GM23248 (cell line): ENCODE data around the gene OSBPL5. TPM values are rescaled to one million over a fixed set of nuclear protein-coding genes. Genes with fewer than 3 reads are reported as not detected.

Experiments used
- DNase-seq: peaks from one replicate; pipeline ENCODE4 v3.0.0-alpha.2; 2015
- H2AFZ ChIP-seq: fragments of 200-600 bp; sonication (generic); 2 replicates; pipeline ENCODE4 v1.6.1; 2016; ENCODE audit warnings: antibody characterized with exemption
- H3F3A ChIP-seq: fragments of 200-600 bp; sonication (generic); 2 replicates; pipeline ENCODE4 v1.6.1; 2016; ENCODE audit warnings: mild to moderate bottlenecking, antibody characterized with exemption, mixed run types; ENCODE audit not compliant: insufficient read depth
- H3K27ac ChIP-seq: fragments of 200-600 bp; sonication (generic); 2 replicates; pipeline ENCODE4 v1.5.1; 2016; ENCODE audit warnings: mild to moderate bottlenecking
- H3K27me3 ChIP-seq: fragments of 200-600 bp; sonication (generic); replicated peaks from 2 replicates; pipeline ENCODE4 v1.6.1; 2016; ENCODE audit warnings: mild to moderate bottlenecking; ENCODE audit not compliant: insufficient read depth
- H3K36me3 ChIP-seq: fragments of 200-600 bp; sonication (generic); 2 replicates; pipeline ENCODE4 v1.6.1; 2016; ENCODE audit warnings: low read depth, mild to moderate bottlenecking
- H3K4me1 ChIP-seq: fragments of 200-600 bp; sonication (generic); 2 replicates; pipeline ENCODE4 v1.6.1; 2016; ENCODE audit warnings: mild to moderate bottlenecking; ENCODE audit not compliant: insufficient read depth
- H3K4me2 ChIP-seq: fragments of 200-600 bp; sonication (generic); one replicate; pipeline ENCODE4 v1.6.1; 2016; ENCODE audit warnings: mild to moderate bottlenecking; ENCODE audit not compliant: unreplicated experiment
- H3K4me3 ChIP-seq: fragments of 200-600 bp; sonication (generic); 2 replicates; pipeline ENCODE4 v1.5.1; 2016; ENCODE audit warnings: mild to moderate bottlenecking
- H3K79me2 ChIP-seq: fragments of 200-600 bp; sonication (generic); 2 replicates; pipeline ENCODE4 v1.6.1; 2016; ENCODE audit warnings: mild to moderate bottlenecking; ENCODE audit not compliant: insufficient read depth
- H3K9ac ChIP-seq: fragments of 200-600 bp; sonication (generic); 2 replicates; pipeline ENCODE4 v1.6.1; 2016; ENCODE audit warnings: mild to moderate bottlenecking
- H3K9me2 ChIP-seq: fragments of 200-600 bp; sonication (generic); 2 replicates; pipeline ENCODE4 v1.6.1; 2016; ENCODE audit warnings: mixed run types, mild to moderate bottlenecking, moderate library complexity; ENCODE audit not compliant: insufficient read depth
- H3K9me3 ChIP-seq: fragments of 200-600 bp; sonication (generic); one replicate; pipeline ENCODE4 v1.6.1; 2017; ENCODE audit warnings: low read depth
- H4K20me1 ChIP-seq: fragments of 200-600 bp; sonication (generic); 2 replicates; pipeline ENCODE4 v1.6.0; 2016; ENCODE audit not compliant: insufficient read depth
- EZH2 ChIP-seq: fragments of 200-600 bp; sonication (generic); IDR thresholded peaks from 2 replicates; pipeline ENCODE4 v1.6.1; 2018; ENCODE audit warnings: antibody characterized with exemption, mild to moderate bottlenecking; ENCODE audit not compliant: insufficient read depth, poor library complexity, severe bottlenecking
- EZH2phosphoT487 ChIP-seq: fragments of 200-600 bp; sonication (generic); IDR thresholded peaks from 2 replicates; pipeline ENCODE4 v1.6.1; 2018; ENCODE audit warnings: antibody characterized with exemption, moderate library complexity, mild to moderate bottlenecking, low read depth; ENCODE audit not compliant: insufficient read depth
- WGBS, 2 experiments: methylation state at CpG; one replicate each; pipeline ENCODE4 v1.1.6; 2015 to 2017; ENCODE audit warnings: low lambda C conversion rate in 2 of 2, low coverage in 1 of 2; ENCODE audit errors: missing lambda C conversion rate in 2 of 2; 5-methylcytosine and 5-hydroxymethylcytosine counted together
- in situ Hi-C: fragments of 300-500 bp; cut with MboI; formaldehyde crosslinking; loops from 2 replicates; pipeline ENCODE4 v1.15.0; 2020
- polyA plus RNA-seq: library from polyadenylated mRNA; unstranded; fragments of >200 nt; fragmentation: Nextera tagmentation; extraction: Ambion mirVana; gene quantifications from 2 replicates; pipeline ENCODE4 v1.2.1, GENCODE V29; 2016
- total RNA-seq: library from RNA; depleted of rRNA; stranded (reverse); fragments of >200 nt; shearing (Covaris generic); gene quantifications from 2 replicates; pipeline ENCODE4 v1.2.3, GENCODE V29; 2014

OSBPL5 gene
- total and polyA plus RNA-seq, 2 experiments from 2014 or later: 27.9 to 57.6 TPM

DNA sequence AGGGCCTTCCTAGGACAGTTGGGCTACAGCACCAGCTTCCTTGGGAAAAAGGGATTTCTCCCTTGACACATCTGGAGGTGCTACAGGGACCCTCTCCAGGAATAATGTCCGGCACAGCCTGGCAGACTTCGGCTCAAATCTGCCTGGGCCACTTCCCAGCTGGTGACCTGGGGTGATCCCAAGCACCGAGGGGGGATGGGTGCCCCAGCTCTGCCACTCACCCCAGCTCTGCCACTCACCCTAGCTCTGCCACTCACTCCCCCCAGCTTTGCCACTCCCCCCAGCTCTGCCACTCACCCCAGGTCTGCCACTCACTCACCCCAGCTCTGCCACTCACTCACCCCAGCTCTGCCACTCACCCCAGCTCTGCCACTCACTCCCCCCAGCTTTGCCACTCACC, 9.9 kb downstream of the OSBPL5 start:
- Histone ChIP-seq H3K4me2 (peak overlapping the region; percentile 65), H3K36me3 (no peaks in the 10 kb centered on the region), H4K20me1 (no peaks in the 10 kb centered on the region; the same call in 1 of the 2 replicates), H3K79me2 (peaks cover 99% of the 10 kb centered on the region), H3K27me3 (no peaks in the 10 kb centered on the region), H3K9me3 (no peaks in the 10 kb centered on the region), H3K9ac (peak overlapping the region; percentile 76), H3K4me1 (peaks cover 59% of the 10 kb centered on the region), H2AFZ (no peak overlapping the region), H3K4me3 (peak overlapping the region; percentile 0; the same call in 1 of the 2 replicates), H3F3A (0 out of 2 replicates have a peak, but pooled peaks cover 9% of the 10 kb centered on the region), H3K27ac (peak overlapping the region; percentile 74), H3K9me2 (no peaks in the 10 kb centered on the region)
- in situ Hi-C loops: no loop called here
- WGBS, 2 experiments: 35 to 49% methylated on average over 3 of the region's 3 CpGs
- TF ChIP-seq EZH2phosphoT487 (no peak), EZH2 (no peak)
- DNase-seq: no peak

DNA sequence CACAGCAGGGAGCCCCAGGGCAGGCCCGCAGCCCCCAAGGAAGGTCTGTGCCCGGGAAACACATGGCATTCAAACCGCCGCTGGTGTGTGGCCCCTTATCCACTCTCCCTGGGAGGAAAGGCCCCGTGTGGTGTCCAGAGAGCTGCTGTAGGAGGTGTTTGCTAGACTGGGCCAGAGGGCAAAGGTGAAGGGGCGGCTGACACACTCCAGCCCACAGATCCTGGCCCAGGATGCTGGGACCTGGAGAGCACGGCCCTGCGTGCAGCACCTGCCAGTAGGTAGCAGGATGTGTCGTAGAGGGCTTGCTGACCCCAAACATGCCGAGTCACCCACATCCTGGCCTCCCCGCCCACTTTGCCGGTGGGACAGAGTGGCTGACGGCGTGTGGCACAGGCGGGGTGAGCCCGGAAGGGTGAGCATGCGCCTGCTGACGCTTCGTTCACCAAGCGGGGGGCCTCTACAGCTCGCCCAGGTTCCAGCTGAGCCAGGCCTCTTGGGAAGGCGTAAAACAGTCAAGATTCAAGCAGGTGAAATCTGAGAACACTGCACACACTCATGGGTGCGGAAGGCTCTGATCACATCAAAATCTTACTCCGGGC, 11.0 kb downstream of the OSBPL5 start:
- peak overlapping the region; percentile 61 for H3K9ac ChIP-seq
- in situ Hi-C loops: no loop called here
- peak overlapping the region; percentile 21 for H3K4me2 ChIP-seq
- 85 to 87% methylated on average over 22 to 24 of the region's 24 CpGs for WGBS, 2 experiments
- no peaks in the 10 kb centered on the region; the same call in 1 of the 2 replicates for H4K20me1 ChIP-seq
- TF ChIP-seq EZH2: no peak
- no peak for TF ChIP-seq EZH2phosphoT487
- peaks cover 100% of the 10 kb centered on the region for H3K79me2 ChIP-seq
- no peaks in the 10 kb centered on the region for H3K9me2 ChIP-seq
- DNase-seq: no peak
- no peaks in the 10 kb centered on the region for H3K36me3 ChIP-seq
- no peaks in the 10 kb centered on the region for H3K27me3 ChIP-seq
- H3K27ac ChIP-seq: peak overlapping the region; percentile 67
- H2AFZ ChIP-seq: no peak overlapping the region
- peaks cover 52% of the 10 kb centered on the region for H3K4me1 ChIP-seq
- H3K4me3 ChIP-seq: peak overlapping the region; percentile 25; the same call in 1 of the 2 replicates
- H3F3A ChIP-seq: 0 out of 2 replicates have a peak, but pooled peaks cover 9% of the 10 kb centered on the region
- no peaks in the 10 kb centered on the region for H3K9me3 ChIP-seq

DNA sequence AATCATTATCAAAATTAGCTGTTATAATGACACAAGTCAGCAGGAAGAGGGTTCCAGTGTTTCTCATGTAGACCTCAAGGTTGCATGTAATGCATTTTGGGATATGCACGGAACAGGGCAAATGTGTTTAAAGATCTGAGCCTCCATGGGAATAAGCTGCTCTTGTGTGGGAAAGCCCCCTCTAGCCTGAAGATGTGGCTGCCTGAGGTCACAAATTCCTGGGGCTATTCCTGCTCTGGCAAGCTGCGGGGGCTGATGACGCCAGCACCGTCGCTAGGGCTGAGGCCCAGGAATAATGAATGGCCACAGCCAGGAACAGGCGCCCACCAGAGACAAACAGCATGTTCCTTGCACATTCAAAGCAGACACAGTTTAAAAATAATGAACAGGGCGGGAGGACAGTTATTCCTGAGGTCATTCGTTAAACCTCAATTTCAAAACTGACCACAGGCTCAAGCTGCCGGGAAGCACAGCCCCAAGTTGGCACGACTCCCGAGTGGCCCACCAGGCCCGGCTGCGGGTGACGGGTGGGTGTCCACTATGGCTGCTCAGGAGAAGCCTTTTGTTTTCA, 11.7 kb downstream of the OSBPL5 start:
- Histone ChIP-seq H4K20me1 (no peaks in the 10 kb centered on the region; the same call in 1 of the 2 replicates), H3K9me3 (no peaks in the 10 kb centered on the region), H3K9ac (peak overlapping the region; percentile 61), H3K27me3 (no peaks in the 10 kb centered on the region), H3K4me3 (peak overlapping the region; percentile 25; the same call in 1 of the 2 replicates), H3K4me1 (peaks cover 52% of the 10 kb centered on the region), H3K9me2 (no peaks in the 10 kb centered on the region), H3K4me2 (peak overlapping the region; percentile 21), H2AFZ (no peak overlapping the region), H3K36me3 (no peaks in the 10 kb centered on the region), H3K79me2 (peaks cover 100% of the 10 kb centered on the region), H3F3A (0 out of 2 replicates have a peak, but pooled peaks cover 9% of the 10 kb centered on the region), H3K27ac (peak overlapping the region; percentile 67)
- WGBS, 2 experiments: 15 to 20% methylated on average over 14 of the region's 14 CpGs
- in situ Hi-C loops: no loop called here
- no peak for TF ChIP-seq EZH2
- no peak for TF ChIP-seq EZH2phosphoT487
- DNase-seq: peak; percentile 91

DNA sequence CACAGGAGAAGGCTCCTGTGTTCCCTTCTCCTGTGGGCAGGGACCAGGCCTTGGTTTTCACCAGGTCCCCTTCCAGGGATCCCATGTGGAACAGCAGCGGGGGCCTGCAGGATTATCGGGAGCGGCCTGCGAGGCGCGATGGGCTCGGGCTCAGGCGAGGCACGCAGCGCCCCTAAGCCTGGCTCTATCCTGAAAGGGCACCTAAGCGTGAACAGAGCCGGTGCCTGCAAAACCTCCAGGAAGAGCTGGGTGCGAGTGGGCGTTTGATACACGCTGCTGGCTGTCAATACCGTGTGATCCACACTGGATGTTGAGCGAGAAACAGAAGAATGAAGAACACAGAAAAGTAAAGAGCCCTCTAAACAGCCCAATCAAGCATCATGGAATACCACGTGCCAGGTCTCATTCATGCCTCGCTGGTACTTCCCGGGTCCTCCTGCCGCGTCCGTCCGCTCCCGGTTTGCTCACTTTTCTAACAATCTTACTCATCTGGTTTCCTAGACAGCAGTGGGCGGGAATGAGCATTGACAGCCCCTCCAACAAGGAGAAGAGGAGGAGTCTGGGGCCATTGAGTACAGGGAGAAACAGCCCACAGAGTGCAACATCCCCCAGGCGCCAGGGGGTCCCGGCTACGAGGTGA, 12.5 kb downstream of the OSBPL5 start:
- Histone ChIP-seq H4K20me1 (no peaks in the 10 kb centered on the region; the same call in 1 of the 2 replicates), H3K4me2 (peak overlapping the region; percentile 21), H2AFZ (no peak overlapping the region), H3K9ac (peak overlapping the region; percentile 61), H3K4me1 (peaks cover 54% of the 10 kb centered on the region), H3K9me3 (no peaks in the 10 kb centered on the region), H3K9me2 (no peaks in the 10 kb centered on the region), H3K4me3 (no peak overlapping the region), H3K27ac (peak overlapping the region; percentile 67), H3K27me3 (no peaks in the 10 kb centered on the region), H3F3A (0 out of 2 replicates have a peak, but pooled peaks cover 9% of the 10 kb centered on the region), H3K79me2 (peaks cover 100% of the 10 kb centered on the region), H3K36me3 (no peaks in the 10 kb centered on the region)
- peak; percentile 66 for DNase-seq
- in situ Hi-C loops: no loop called here
- 80 to 82% methylated on average over 29 of the region's 29 CpGs for WGBS, 2 experiments
- TF ChIP-seq EZH2phosphoT487 (no peak), EZH2 (no peak)
